ENCODE results near the gene KRT74. TPM values are rescaled to one million over a fixed set of nuclear protein-coding genes. Genes with fewer than 3 reads are reported as not detected.

Gene KRT74
- total RNA-seq, 1 experiment from 2014 or later: not detected

DNA sequence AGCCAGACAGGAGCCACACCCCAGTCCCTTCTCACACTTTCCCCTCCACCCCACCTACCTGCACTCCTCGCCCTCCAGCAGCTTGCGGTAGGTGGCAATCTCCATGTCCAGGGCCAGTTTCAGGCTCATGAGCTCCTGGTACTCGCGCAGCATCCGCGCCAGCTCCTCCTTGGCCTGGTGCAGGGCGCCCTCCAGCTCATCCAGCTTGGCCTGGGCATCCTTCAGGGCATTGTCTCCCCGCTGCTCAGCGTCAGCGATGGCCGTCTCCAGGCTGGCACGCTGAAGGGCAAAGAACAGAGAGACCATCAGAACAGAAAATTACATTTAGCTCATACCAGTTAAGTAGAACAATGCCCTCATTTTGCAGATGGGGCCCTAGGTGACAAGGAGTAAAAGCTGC, 5.5 kb downstream of the KRT74 start:
- H3K4me3 ChIP-seq (ENCODE audit: low read depth in 2 of 2, low read length in 2 of 2): no peak overlapping the region
- no peak for TF ChIP-seq TCF7L2 (IDR thresholded peaks at IDR 0.05; ENCODE audit: low read depth, low read length)
- TF ChIP-seq, protein P1, sequence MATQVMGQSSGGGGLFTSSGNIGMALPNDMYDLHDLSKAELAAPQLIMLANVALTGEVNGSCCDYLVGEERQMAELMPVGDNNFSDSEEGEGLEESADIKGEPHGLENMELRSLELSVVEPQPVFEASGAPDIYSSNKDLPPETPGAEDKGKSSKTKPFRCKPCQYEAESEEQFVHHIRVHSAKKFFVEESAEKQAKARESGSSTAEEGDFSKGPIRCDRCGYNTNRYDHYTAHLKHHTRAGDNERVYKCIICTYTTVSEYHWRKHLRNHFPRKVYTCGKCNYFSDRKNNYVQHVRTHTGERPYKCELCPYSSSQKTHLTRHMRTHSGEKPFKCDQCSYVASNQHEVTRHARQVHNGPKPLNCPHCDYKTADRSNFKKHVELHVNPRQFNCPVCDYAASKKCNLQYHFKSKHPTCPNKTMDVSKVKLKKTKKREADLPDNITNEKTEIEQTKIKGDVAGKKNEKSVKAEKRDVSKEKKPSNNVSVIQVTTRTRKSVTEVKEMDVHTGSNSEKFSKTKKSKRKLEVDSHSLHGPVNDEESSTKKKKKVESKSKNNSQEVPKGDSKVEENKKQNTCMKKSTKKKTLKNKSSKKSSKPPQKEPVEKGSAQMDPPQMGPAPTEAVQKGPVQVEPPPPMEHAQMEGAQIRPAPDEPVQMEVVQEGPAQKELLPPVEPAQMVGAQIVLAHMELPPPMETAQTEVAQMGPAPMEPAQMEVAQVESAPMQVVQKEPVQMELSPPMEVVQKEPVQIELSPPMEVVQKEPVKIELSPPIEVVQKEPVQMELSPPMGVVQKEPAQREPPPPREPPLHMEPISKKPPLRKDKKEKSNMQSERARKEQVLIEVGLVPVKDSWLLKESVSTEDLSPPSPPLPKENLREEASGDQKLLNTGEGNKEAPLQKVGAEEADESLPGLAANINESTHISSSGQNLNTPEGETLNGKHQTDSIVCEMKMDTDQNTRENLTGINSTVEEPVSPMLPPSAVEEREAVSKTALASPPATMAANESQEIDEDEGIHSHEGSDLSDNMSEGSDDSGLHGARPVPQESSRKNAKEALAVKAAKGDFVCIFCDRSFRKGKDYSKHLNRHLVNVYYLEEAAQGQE (IDR thresholded peaks at IDR 0.05; ENCODE audit: insufficient read depth in 1 of 2, low read depth in 2 of 2, low read length in 1 of 2): no peak
- TF ChIP-seq, protein P2, sequence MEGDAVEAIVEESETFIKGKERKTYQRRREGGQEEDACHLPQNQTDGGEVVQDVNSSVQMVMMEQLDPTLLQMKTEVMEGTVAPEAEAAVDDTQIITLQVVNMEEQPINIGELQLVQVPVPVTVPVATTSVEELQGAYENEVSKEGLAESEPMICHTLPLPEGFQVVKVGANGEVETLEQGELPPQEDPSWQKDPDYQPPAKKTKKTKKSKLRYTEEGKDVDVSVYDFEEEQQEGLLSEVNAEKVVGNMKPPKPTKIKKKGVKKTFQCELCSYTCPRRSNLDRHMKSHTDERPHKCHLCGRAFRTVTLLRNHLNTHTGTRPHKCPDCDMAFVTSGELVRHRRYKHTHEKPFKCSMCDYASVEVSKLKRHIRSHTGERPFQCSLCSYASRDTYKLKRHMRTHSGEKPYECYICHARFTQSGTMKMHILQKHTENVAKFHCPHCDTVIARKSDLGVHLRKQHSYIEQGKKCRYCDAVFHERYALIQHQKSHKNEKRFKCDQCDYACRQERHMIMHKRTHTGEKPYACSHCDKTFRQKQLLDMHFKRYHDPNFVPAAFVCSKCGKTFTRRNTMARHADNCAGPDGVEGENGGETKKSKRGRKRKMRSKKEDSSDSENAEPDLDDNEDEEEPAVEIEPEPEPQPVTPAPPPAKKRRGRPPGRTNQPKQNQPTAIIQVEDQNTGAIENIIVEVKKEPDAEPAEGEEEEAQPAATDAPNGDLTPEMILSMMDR (IDR thresholded peaks at IDR 0.05): no peak
- no peak for TF ChIP-seq POLR2AphosphoS5 (IDR thresholded peaks at IDR 0.05; ENCODE audit: low read depth, low read length)
- TF ChIP-seq SIN3A (IDR thresholded peaks at IDR 0.05; ENCODE audit: borderline replicate concordance, insufficient read depth, low read depth, low read length): no peak
- no peaks in the 10 kb centered on the region for H3K4me1 ChIP-seq (ENCODE audit: control insufficient read depth, insufficient read depth, low read length)
- ChIA-PET POLR2A (no interaction called here), CTCF (no interaction called here)
- ATAC-seq (no peak), DNase-seq (ENCODE audit: low read depth, low spot score) (no peak)
- H3K9me3 ChIP-seq (ENCODE audit: control insufficient read depth, insufficient read depth, low read depth, low read length): no peaks in the 10 kb centered on the region
- H3K27me3 ChIP-seq (ENCODE audit: control insufficient read depth, insufficient read depth, low read length): peaks cover 23% of the 10 kb centered on the region
- intact Hi-C loops (cut with micrococcal nuclease; ENCODE audit: unreplicated experiment): no loop called here
- no TSS peak for BruUV-seq (replicated peaks)
- no peaks in the 10 kb centered on the region for H3K36me3 ChIP-seq (ENCODE audit: control insufficient read depth, insufficient read depth, low read length)
- in situ Hi-C loops (cut with HindIII; ENCODE audit: low pct_unique_long_range_greater_than_20kb, low sequenced_read_pairs): no loop called here
- no peak overlapping the region for H3K27ac ChIP-seq (ENCODE audit: low read length)

DNA sequence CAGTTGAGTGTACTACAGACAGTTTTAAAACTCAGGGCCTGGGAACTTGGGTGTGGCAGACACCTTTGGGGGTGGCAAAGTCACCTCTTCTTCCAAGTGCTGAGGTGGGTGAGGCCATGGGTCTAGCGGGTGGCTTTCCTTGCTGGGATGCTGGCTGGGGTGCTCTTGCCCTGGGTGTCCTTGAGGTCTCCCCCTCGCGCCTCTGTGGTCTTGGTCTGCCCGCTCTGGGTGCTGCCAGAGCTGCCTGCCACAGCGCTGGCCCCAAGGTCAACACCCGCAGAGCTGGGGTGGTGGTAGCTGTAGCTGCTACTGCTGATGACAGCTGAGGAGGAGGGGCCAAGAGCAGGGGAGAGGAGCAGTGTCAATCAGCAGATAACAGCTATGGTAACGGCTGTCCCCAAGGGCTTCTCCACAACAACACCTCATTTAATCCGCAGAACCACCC, 6.8 kb downstream of the KRT74 start:
- ChIA-PET POLR2A (no interaction called here), CTCF (interaction anchor here (0.7 to 1.2 kb wide), 2 partner anchors 299 to 358 kb away, joined by 3 read pairs; no protein-coding TSS in a partner anchor)
- intact Hi-C loops (cut with micrococcal nuclease; ENCODE audit: unreplicated experiment): no loop called here
- no TSS peak for BruUV-seq (replicated peaks)
- in situ Hi-C loops (cut with HindIII; ENCODE audit: low pct_unique_long_range_greater_than_20kb, low sequenced_read_pairs): no loop called here
- TF ChIP-seq POLR2AphosphoS5 (IDR thresholded peaks at IDR 0.05; ENCODE audit: low read depth, low read length): no peak
- TF ChIP-seq SIN3A (IDR thresholded peaks at IDR 0.05; ENCODE audit: borderline replicate concordance, insufficient read depth, low read depth, low read length): no peak
- TF ChIP-seq, protein P2 (IDR thresholded peaks at IDR 0.05): no peak
- TF ChIP-seq, protein P1 (IDR thresholded peaks at IDR 0.05; ENCODE audit: insufficient read depth in 1 of 2, low read depth in 2 of 2, low read length in 1 of 2): no peak
- TF ChIP-seq TCF7L2 (IDR thresholded peaks at IDR 0.05; ENCODE audit: low read depth, low read length): no peak
- no peak for ATAC-seq
- no peak overlapping the region for H3K4me3 ChIP-seq (ENCODE audit: low read depth in 2 of 2, low read length in 2 of 2)
- H3K4me1 ChIP-seq (ENCODE audit: control insufficient read depth, insufficient read depth, low read length): no peaks in the 10 kb centered on the region
- H3K9me3 ChIP-seq (ENCODE audit: control insufficient read depth, insufficient read depth, low read depth, low read length): no peaks in the 10 kb centered on the region
- H3K36me3 ChIP-seq (ENCODE audit: control insufficient read depth, insufficient read depth, low read length): no peaks in the 10 kb centered on the region
- H3K27me3 ChIP-seq (ENCODE audit: control insufficient read depth, insufficient read depth, low read length): peaks cover 26% of the 10 kb centered on the region
- H3K27ac ChIP-seq (ENCODE audit: low read length): no peak overlapping the region
- no peak for DNase-seq (ENCODE audit: low read depth, low spot score)
